ENCODE results near the gene ZNF280B. TPM values are rescaled to one million over a fixed set of nuclear protein-coding genes. Genes with fewer than 3 reads are reported as not detected.

The ZNF280B gene
- polyA plus RNA-seq, 1 donor (not counting 4 experiments of a cell fraction or from before 2014, with no cell fraction given) = 0.04 TPM

GRCh38 chr22:22556578-22556977 lies 48.0 kb upstream of the ZNF280B start:
- Histone ChIP-seq H3K27me3 (ENCODE audit: control insufficient read depth, extremely low read depth, insufficient read depth, low read length) (no peaks in the 10 kb centered on the region), H3K4me1 (ENCODE audit: control insufficient read depth, extremely low read depth, insufficient read depth, low read length) (no peaks in the 10 kb centered on the region), H3K79me2 (ENCODE audit: control insufficient read depth, insufficient read depth, low read length) (no peaks in the 10 kb centered on the region), H2AFZ (ENCODE audit: control insufficient read depth, low read length) (no peak overlapping the region), H3K9me3 (ENCODE audit: control insufficient read depth, low read depth, low read length) (peaks cover 5% of the 10 kb centered on the region), H3K9me1 (ENCODE audit: control insufficient read depth, extremely low read depth, insufficient read depth, low read length) (no peaks in the 10 kb centered on the region), H3K9ac (ENCODE audit: control insufficient read depth, extremely low read depth, insufficient read depth, low read length) (no peak overlapping the region), H3K4me3 (ENCODE audit: control insufficient read depth in 2 of 3, extremely low read depth in 1 of 3, insufficient read depth in 2 of 3, low read depth in 1 of 3, low read length in 3 of 3) (no peak overlapping the region), H3K4me2 (ENCODE audit: control insufficient read depth, extremely low read depth, insufficient read depth, low read depth, low read length) (no peak overlapping the region), H3K27ac (ENCODE audit: control insufficient read depth, insufficient read depth, low read length) (no peak overlapping the region), H4K20me1 (ENCODE audit: control insufficient read depth, extremely low read depth, insufficient read depth, low read length) (no peaks in the 10 kb centered on the region), H3K36me3 (ENCODE audit: control insufficient read depth in 2 of 2, extremely low read depth in 1 of 2, insufficient read depth in 2 of 2, low read length in 2 of 2) (no peaks in the 10 kb centered on the region)
- dilution Hi-C loops (cut with MboI; ENCODE audit: extremely low pct_ligation_motif_present, low sequenced_read_pairs) = no loop called here
- no peak for TF ChIP-seq CTCF (optimal IDR thresholded peaks at IDR 0.05 in 1 of 3, IDR thresholded peaks at IDR 0.05 in 1 of 3, conservative IDR thresholded peaks at IDR 0.05 in 1 of 3; ENCODE audit: extremely low read depth in 1 of 3, insufficient read depth in 2 of 3, low read length in 3 of 3)
- TF ChIP-seq EZH2 (IDR thresholded peaks at IDR 0.05; ENCODE audit: low read length) = no peak
- DNase-seq (ENCODE audit: low read depth, low spot score) = no peak
- FAIRE-seq = no peak

- Histone ChIP-seq H3K9me1 (ENCODE audit: control insufficient read depth, extremely low read depth, insufficient read depth, low read length) (no peaks in the 10 kb centered on the region), H3K27ac (ENCODE audit: control insufficient read depth, insufficient read depth, low read length) (no peak overlapping the region), H3K4me2 (ENCODE audit: control insufficient read depth, extremely low read depth, insufficient read depth, low read depth, low read length) (no peak overlapping the region), H4K20me1 (ENCODE audit: control insufficient read depth, extremely low read depth, insufficient read depth, low read length) (no peaks in the 10 kb centered on the region), H3K27me3 (ENCODE audit: control insufficient read depth, extremely low read depth, insufficient read depth, low read length) (no peaks in the 10 kb centered on the region), H3K9me3 (ENCODE audit: control insufficient read depth, low read depth, low read length) (peaks cover 5% of the 10 kb centered on the region), H3K79me2 (ENCODE audit: control insufficient read depth, insufficient read depth, low read length) (no peaks in the 10 kb centered on the region), H3K4me1 (ENCODE audit: control insufficient read depth, extremely low read depth, insufficient read depth, low read length) (no peaks in the 10 kb centered on the region), H3K4me3 (ENCODE audit: control insufficient read depth in 2 of 3, extremely low read depth in 1 of 3, insufficient read depth in 2 of 3, low read depth in 1 of 3, low read length in 3 of 3) (no peak overlapping the region), H3K9ac (ENCODE audit: control insufficient read depth, extremely low read depth, insufficient read depth, low read length) (no peak overlapping the region), H2AFZ (ENCODE audit: control insufficient read depth, low read length) (no peak overlapping the region), H3K36me3 (ENCODE audit: control insufficient read depth in 2 of 2, extremely low read depth in 1 of 2, insufficient read depth in 2 of 2, low read length in 2 of 2) (no peaks in the 10 kb centered on the region)
- no peak for DNase-seq (ENCODE audit: low read depth, low spot score)
- dilution Hi-C loops (cut with MboI; ENCODE audit: extremely low pct_ligation_motif_present, low sequenced_read_pairs) = no loop called here
- no peak for FAIRE-seq
- no peak for TF ChIP-seq CTCF (optimal IDR thresholded peaks at IDR 0.05 in 1 of 3, IDR thresholded peaks at IDR 0.05 in 1 of 3, conservative IDR thresholded peaks at IDR 0.05 in 1 of 3; ENCODE audit: extremely low read depth in 1 of 3, insufficient read depth in 2 of 3, low read length in 3 of 3)
- TF ChIP-seq EZH2 (IDR thresholded peaks at IDR 0.05; ENCODE audit: low read length) = no peak
Observed at GRCh38 chr22:22555596-22555995, 47.1 kb upstream of the ZNF280B start.

All from keratinocyte (primary cell).